ENCODE results near the gene MRPL44.

Gene MRPL44

GRCh38 chr2:224000662-224001061 is 43.4 kb downstream of the MRPL44 start:
- in situ Hi-C loops (cut with HindIII; ENCODE audit: low sequenced_read_pairs): loop anchor here (5.0 kb wide), 1 partner anchor 277 kb away; no protein-coding TSS in a partner anchor

- in situ Hi-C loops (cut with HindIII; ENCODE audit: low sequenced_read_pairs): loop anchor here (5.0 kb wide), 1 partner anchor 273 kb away; no protein-coding TSS in a partner anchor
Measured at GRCh38 chr2:224004105-224004695, 46.9 kb downstream of the MRPL44 start.

- in situ Hi-C loops (cut with HindIII; ENCODE audit: low sequenced_read_pairs): no loop called here
Measured at GRCh38 chr2:224008702-224009261, 51.5 kb downstream of the MRPL44 start.

- in situ Hi-C loops (cut with HindIII; ENCODE audit: low sequenced_read_pairs): no loop called here
Measured at GRCh38 chr2:224009605-224010315, 52.5 kb downstream of the MRPL44 start.

- in situ Hi-C loops (cut with HindIII; ENCODE audit: low sequenced_read_pairs): no loop called here
Measured at GRCh38 chr2:224011837-224012236, 54.6 kb downstream of the MRPL44 start.

- in situ Hi-C loops (cut with HindIII; ENCODE audit: low sequenced_read_pairs): no loop called here
Measured at GRCh38 chr2:224014336-224014735, 57.1 kb downstream of the MRPL44 start.

GRCh38 chr2:224016963-224017362 is 59.7 kb downstream of the MRPL44 start:
- in situ Hi-C loops (cut with HindIII; ENCODE audit: low sequenced_read_pairs): no loop called here

Measured in endothelial cell of hepatic sinusoid (primary cell).